ENCODE measurements around the gene WAC. TPM values are rescaled to one million over a fixed set of nuclear protein-coding genes. Genes with fewer than 3 reads are reported as not detected.

Gene WAC
- total RNA-seq, 1 experiment from 2014 or later = 125 TPM

- BruUV-seq (replicated peaks) = no TSS peak
- peaks cover 9% of the 10 kb centered on the region for H3K36me3 ChIP-seq (ENCODE audit: insufficient read depth, low read length, poor library complexity, severe bottlenecking)
Observed at GRCh38 chr10:28566458-28567015, 33.6 kb downstream of the WAC start.

GRCh38 chr10:28569506-28570159 is 36.7 kb downstream of the WAC start:
- Histone ChIP-seq H3K4me3 (ENCODE audit: low read depth, low read length, poor library complexity, severe bottlenecking) (no peak overlapping the region), H3K36me3 (ENCODE audit: insufficient read depth, low read length, poor library complexity, severe bottlenecking) (no peaks in the 10 kb centered on the region), H3K27me3 (replicated peaks; ENCODE audit: insufficient read depth, low read depth, low read length, poor library complexity) (no peaks in the 10 kb centered on the region), H3K9me3 (ENCODE audit: low read depth, low read length, poor library complexity, severe bottlenecking) (no peaks in the 10 kb centered on the region), H3K27ac (ENCODE audit: low read depth, low read length, poor library complexity, severe bottlenecking) (no peak overlapping the region), H3K4me1 (ENCODE audit: insufficient read depth, low read length, poor library complexity, severe bottlenecking) (peaks cover 28% of the 10 kb centered on the region)
- TF ChIP-seq EZH2 (IDR thresholded peaks at IDR 0.05; ENCODE audit: borderline replicate concordance, low read depth, low read length, poor library complexity, severe bottlenecking) (no peak), CTCF (conservative IDR thresholded peaks at IDR 0.05; ENCODE audit: low read depth, low read length) (no peak)
- BruUV-seq (replicated peaks) = no TSS peak
- DNase-seq (ENCODE audit: low spot score) = no peak
- POLR2A ChIA-PET (ENCODE audit: low non-redundant PET) = no interaction called here
- intact Hi-C loops (cut with micrococcal nuclease; ENCODE audit: unreplicated experiment) = no loop called here
- CTCF ChIA-PET = no interaction called here

More at GRCh38 chr10:28566458-28567015, 33.6 kb downstream of the WAC start:
- TF ChIP-seq CTCF (conservative IDR thresholded peaks at IDR 0.05; ENCODE audit: low read depth, low read length) (no peak), EZH2 (IDR thresholded peaks at IDR 0.05; ENCODE audit: borderline replicate concordance, low read depth, low read length, poor library complexity, severe bottlenecking) (no peak)
- H3K27me3 ChIP-seq (replicated peaks; ENCODE audit: insufficient read depth, low read depth, low read length, poor library complexity) = no peaks in the 10 kb centered on the region
- intact Hi-C loops (cut with micrococcal nuclease; ENCODE audit: unreplicated experiment) = no loop called here
- ChIA-PET POLR2A (ENCODE audit: low non-redundant PET) (interaction anchor here (0.7 kb wide), 1 partner anchor 10 kb away, joined by 3 read pairs; no protein-coding TSS in a partner anchor), CTCF (no interaction called here)
- no peak for DNase-seq (ENCODE audit: low spot score)
- no peak overlapping the region for H3K4me3 ChIP-seq (ENCODE audit: low read depth, low read length, poor library complexity, severe bottlenecking)
- H3K4me1 ChIP-seq (ENCODE audit: insufficient read depth, low read length, poor library complexity, severe bottlenecking) = peaks cover 13% of the 10 kb centered on the region
- no peaks in the 10 kb centered on the region for H3K9me3 ChIP-seq (ENCODE audit: low read depth, low read length, poor library complexity, severe bottlenecking)
- H3K27ac ChIP-seq (ENCODE audit: low read depth, low read length, poor library complexity, severe bottlenecking) = no peak overlapping the region

GRCh38 chr10:28570598-28570997 is 37.7 kb downstream of the WAC start:
- intact Hi-C loops (cut with micrococcal nuclease; ENCODE audit: unreplicated experiment) = no loop called here

More at GRCh38 chr10:28570598-28570997, 37.7 kb downstream of the WAC start:
- H3K27ac ChIP-seq (ENCODE audit: low read depth, low read length, poor library complexity, severe bottlenecking) = no peak overlapping the region
- no TSS peak for BruUV-seq (replicated peaks)
- TF ChIP-seq CTCF (conservative IDR thresholded peaks at IDR 0.05; ENCODE audit: low read depth, low read length) (no peak), EZH2 (IDR thresholded peaks at IDR 0.05; ENCODE audit: borderline replicate concordance, low read depth, low read length, poor library complexity, severe bottlenecking) (no peak)
- peaks cover 33% of the 10 kb centered on the region for H3K4me1 ChIP-seq (ENCODE audit: insufficient read depth, low read length, poor library complexity, severe bottlenecking)
- H3K4me3 ChIP-seq (ENCODE audit: low read depth, low read length, poor library complexity, severe bottlenecking) = no peak overlapping the region
- no peaks in the 10 kb centered on the region for H3K27me3 ChIP-seq (replicated peaks; ENCODE audit: insufficient read depth, low read depth, low read length, poor library complexity)
- ChIA-PET CTCF (no interaction called here), POLR2A (ENCODE audit: low non-redundant PET) (no interaction called here)
- DNase-seq (ENCODE audit: low spot score) = no peak
- H3K9me3 ChIP-seq (ENCODE audit: low read depth, low read length, poor library complexity, severe bottlenecking) = no peaks in the 10 kb centered on the region
- H3K36me3 ChIP-seq (ENCODE audit: insufficient read depth, low read length, poor library complexity, severe bottlenecking) = no peaks in the 10 kb centered on the region

Measured in A673 (cell line).